ENCODE measurements around the gene ZNF175. TPM values are rescaled to one million over a fixed set of nuclear protein-coding genes. Genes with fewer than 3 reads are reported as not detected.

ZNF175 gene
- total RNA-seq, 1 donor from 2014 or later, result 15.1 TPM

DNA sequence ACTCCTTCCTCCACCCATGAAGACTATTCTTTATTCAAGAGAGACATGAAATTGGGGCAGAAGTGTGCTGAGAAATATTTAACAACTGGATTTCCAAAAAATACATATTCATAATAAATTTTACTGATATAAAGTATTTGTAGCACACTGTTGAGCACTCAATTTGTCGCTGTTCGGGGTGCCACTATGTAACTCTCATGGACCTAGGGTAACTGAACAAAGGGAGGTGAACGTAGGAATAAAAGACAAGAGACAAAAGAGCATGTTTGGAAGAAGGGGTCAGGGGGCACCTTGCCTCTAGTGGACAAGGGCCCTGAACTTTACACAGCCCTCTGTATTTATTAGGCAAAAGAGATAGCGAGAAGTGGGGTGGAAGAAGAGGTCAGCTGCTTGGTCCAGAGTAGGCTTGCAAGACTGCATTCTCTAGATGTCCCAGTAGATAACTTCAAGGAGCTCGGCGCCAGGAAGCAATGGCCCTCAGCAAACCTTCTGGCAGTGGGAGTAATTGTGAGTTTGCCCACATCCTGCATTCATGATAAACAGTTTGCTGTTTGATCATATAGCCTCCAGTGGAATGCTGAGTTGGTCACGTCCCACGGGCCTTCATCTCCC lies 4.5 kb upstream of the ZNF175 start:
- H3K36me3 Mint-ChIP-seq (ENCODE audit: low read depth, unreplicated experiment), result no peaks in the 10 kb centered on the region
- H3K4me3 Mint-ChIP-seq (ENCODE audit: unreplicated experiment), result no peak overlapping the region
- H3K36me3 ChIP-seq (ENCODE audit: insufficient read depth, low read length), result no peaks in the 10 kb centered on the region
- TF ChIP-seq, protein P1, sequence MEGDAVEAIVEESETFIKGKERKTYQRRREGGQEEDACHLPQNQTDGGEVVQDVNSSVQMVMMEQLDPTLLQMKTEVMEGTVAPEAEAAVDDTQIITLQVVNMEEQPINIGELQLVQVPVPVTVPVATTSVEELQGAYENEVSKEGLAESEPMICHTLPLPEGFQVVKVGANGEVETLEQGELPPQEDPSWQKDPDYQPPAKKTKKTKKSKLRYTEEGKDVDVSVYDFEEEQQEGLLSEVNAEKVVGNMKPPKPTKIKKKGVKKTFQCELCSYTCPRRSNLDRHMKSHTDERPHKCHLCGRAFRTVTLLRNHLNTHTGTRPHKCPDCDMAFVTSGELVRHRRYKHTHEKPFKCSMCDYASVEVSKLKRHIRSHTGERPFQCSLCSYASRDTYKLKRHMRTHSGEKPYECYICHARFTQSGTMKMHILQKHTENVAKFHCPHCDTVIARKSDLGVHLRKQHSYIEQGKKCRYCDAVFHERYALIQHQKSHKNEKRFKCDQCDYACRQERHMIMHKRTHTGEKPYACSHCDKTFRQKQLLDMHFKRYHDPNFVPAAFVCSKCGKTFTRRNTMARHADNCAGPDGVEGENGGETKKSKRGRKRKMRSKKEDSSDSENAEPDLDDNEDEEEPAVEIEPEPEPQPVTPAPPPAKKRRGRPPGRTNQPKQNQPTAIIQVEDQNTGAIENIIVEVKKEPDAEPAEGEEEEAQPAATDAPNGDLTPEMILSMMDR (IDR thresholded peaks at IDR 0.05; ENCODE audit: insufficient read depth, low read depth, low read length), result no peak
- no peak for TF ChIP-seq EZH2 (IDR thresholded peaks at IDR 0.05; ENCODE audit: insufficient read depth, low read length)
- H3K9ac ChIP-seq (ENCODE audit: low read length), result no peak overlapping the region
- FAIRE-seq, result no peak
- peaks cover 2% of the 10 kb centered on the region for H3K27me3 ChIP-seq (ENCODE audit: insufficient read depth, low read length)
- H3K27me3 Mint-ChIP-seq (ENCODE audit: low read depth, unreplicated experiment), result peaks cover 48% of the 10 kb centered on the region
- no peaks in the 10 kb centered on the region for H4K20me1 ChIP-seq (ENCODE audit: insufficient read depth, low read length)
- H3K4me2 ChIP-seq (ENCODE audit: low read length), result no peak overlapping the region
- no peaks in the 10 kb centered on the region for H3K4me1 ChIP-seq (ENCODE audit: insufficient read depth, low read length)
- no peaks in the 10 kb centered on the region for H3K9me3 Mint-ChIP-seq (ENCODE audit: unreplicated experiment)
- H3K27ac ChIP-seq (ENCODE audit: low read depth, low read length), result no peak overlapping the region
- H2AFZ ChIP-seq (ENCODE audit: low read depth, low read length), result no peak overlapping the region
- H3K4me1 Mint-ChIP-seq (ENCODE audit: low read depth, unreplicated experiment), result no peaks in the 10 kb centered on the region
- DNase-seq (ENCODE audit: low read depth), result no peak
- H3K4me3 ChIP-seq (ENCODE audit: insufficient read depth, low read depth, low read length), result no peak overlapping the region
- H3K79me2 ChIP-seq (ENCODE audit: insufficient read depth, low read length), result peaks cover 6% of the 10 kb centered on the region
- no peaks in the 10 kb centered on the region for H3K9me3 ChIP-seq (ENCODE audit: insufficient read depth, low read depth, low read length)
- H3K27ac Mint-ChIP-seq (ENCODE audit: unreplicated experiment), result no peak overlapping the region

DNA sequence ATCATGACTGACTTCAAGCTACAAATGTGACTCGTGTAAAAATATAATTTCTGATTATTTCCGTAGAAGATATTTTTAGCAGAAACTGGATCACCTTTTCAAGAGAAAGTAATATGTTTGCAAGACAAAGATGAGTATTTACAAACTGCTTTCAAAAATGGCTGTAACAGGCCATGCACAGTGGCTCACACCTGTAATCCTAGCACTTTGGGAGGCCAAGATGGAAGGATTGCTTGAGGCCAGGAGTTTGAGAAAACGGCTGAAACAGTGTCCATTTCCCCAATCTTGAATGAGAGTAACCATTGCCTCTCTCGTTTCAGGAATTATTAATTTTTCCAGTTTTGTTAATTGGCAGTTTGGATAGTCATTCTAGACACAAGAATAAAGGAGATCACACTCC lies 3.5 kb upstream of the ZNF175 start:
- DNase-seq (ENCODE audit: low read depth) (no peak), FAIRE-seq (no peak)
- Mint-ChIP-seq H3K4me1 (ENCODE audit: low read depth, unreplicated experiment) (peaks cover 8% of the 10 kb centered on the region), H3K9me3 (ENCODE audit: unreplicated experiment) (no peaks in the 10 kb centered on the region), H3K27ac (ENCODE audit: unreplicated experiment) (no peak overlapping the region), H3K27me3 (ENCODE audit: low read depth, unreplicated experiment) (peaks cover 44% of the 10 kb centered on the region), H3K4me3 (ENCODE audit: unreplicated experiment) (no peak overlapping the region), H3K36me3 (ENCODE audit: low read depth, unreplicated experiment) (no peaks in the 10 kb centered on the region)
- Histone ChIP-seq H4K20me1 (ENCODE audit: insufficient read depth, low read length) (no peaks in the 10 kb centered on the region), H3K27me3 (ENCODE audit: insufficient read depth, low read length) (peaks cover 2% of the 10 kb centered on the region), H3K4me1 (ENCODE audit: insufficient read depth, low read length) (peaks cover 8% of the 10 kb centered on the region), H3K36me3 (ENCODE audit: insufficient read depth, low read length) (no peaks in the 10 kb centered on the region), H3K4me2 (ENCODE audit: low read length) (no peak overlapping the region), H3K27ac (ENCODE audit: low read depth, low read length) (no peak overlapping the region), H3K9ac (ENCODE audit: low read length) (no peak overlapping the region), H3K4me3 (ENCODE audit: insufficient read depth, low read depth, low read length) (no peak overlapping the region), H3K79me2 (ENCODE audit: insufficient read depth, low read length) (peaks cover 16% of the 10 kb centered on the region), H3K9me3 (ENCODE audit: insufficient read depth, low read depth, low read length) (no peaks in the 10 kb centered on the region), H2AFZ (ENCODE audit: low read depth, low read length) (no peak overlapping the region)
- TF ChIP-seq, protein P1 (IDR thresholded peaks at IDR 0.05; ENCODE audit: insufficient read depth, low read depth, low read length), result no peak
- no peak for TF ChIP-seq EZH2 (IDR thresholded peaks at IDR 0.05; ENCODE audit: insufficient read depth, low read length)

DNA sequence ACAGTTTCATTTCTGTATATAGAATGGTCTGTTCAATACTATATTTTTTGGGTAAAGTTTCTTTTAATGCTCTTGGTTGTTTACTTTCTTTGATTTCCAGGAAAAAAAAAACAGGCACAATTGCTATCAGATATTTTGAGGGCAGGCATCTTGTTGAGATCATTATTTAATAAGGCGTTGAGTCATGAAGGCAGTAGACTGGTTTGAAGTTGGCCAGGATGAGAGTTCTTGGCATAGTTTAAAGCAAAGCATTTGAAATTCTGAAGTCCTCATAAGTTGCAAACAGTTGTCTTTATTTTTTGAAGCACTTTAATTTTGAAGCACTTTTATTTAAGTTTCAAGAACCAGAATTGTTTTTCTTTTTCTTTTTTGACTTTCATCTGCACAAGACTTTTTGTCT lies 2.6 kb upstream of the ZNF175 start:
- Mint-ChIP-seq H3K4me3 (ENCODE audit: unreplicated experiment) (no peak overlapping the region), H3K4me1 (ENCODE audit: low read depth, unreplicated experiment) (peaks cover 15% of the 10 kb centered on the region), H3K27me3 (ENCODE audit: low read depth, unreplicated experiment) (peaks cover 42% of the 10 kb centered on the region), H3K9me3 (ENCODE audit: unreplicated experiment) (no peaks in the 10 kb centered on the region), H3K27ac (ENCODE audit: unreplicated experiment) (no peak overlapping the region), H3K36me3 (ENCODE audit: low read depth, unreplicated experiment) (no peaks in the 10 kb centered on the region)
- H3K9ac ChIP-seq (ENCODE audit: low read length), result no peak overlapping the region
- H3K4me3 ChIP-seq (ENCODE audit: insufficient read depth, low read depth, low read length), result no peak overlapping the region
- DNase-seq (ENCODE audit: low read depth) (no peak), FAIRE-seq (no peak)
- no peak overlapping the region for H3K4me2 ChIP-seq (ENCODE audit: low read length)
- H3K27me3 ChIP-seq (ENCODE audit: insufficient read depth, low read length), result peaks cover 2% of the 10 kb centered on the region
- TF ChIP-seq, protein P1 (IDR thresholded peaks at IDR 0.05; ENCODE audit: insufficient read depth, low read depth, low read length), result no peak
- H2AFZ ChIP-seq (ENCODE audit: low read depth, low read length), result no peak overlapping the region
- no peaks in the 10 kb centered on the region for H3K9me3 ChIP-seq (ENCODE audit: insufficient read depth, low read depth, low read length)
- H3K79me2 ChIP-seq (ENCODE audit: insufficient read depth, low read length), result peaks cover 16% of the 10 kb centered on the region
- peaks cover 13% of the 10 kb centered on the region for H3K4me1 ChIP-seq (ENCODE audit: insufficient read depth, low read length)
- no peaks in the 10 kb centered on the region for H3K36me3 ChIP-seq (ENCODE audit: insufficient read depth, low read length)
- H4K20me1 ChIP-seq (ENCODE audit: insufficient read depth, low read length), result peaks cover 2% of the 10 kb centered on the region
- no peak overlapping the region for H3K27ac ChIP-seq (ENCODE audit: low read depth, low read length)
